Fibroblast of mammary gland (primary cell): ENCODE measurements around the gene DFFA.
A peak's percentile ranks its signal among the peaks of the same experiment; 100 is the strongest.

Experiments used
- DNase-seq: peaks from one replicate; pipeline ENCODE4 v3.0.0-alpha.2; 2010; ENCODE audit warnings: low read depth
- H3K4me3 ChIP-seq: 2 replicates; pipeline ENCODE4 v1.5.1; 2011; ENCODE audit warnings: low read depth, mild to moderate bottlenecking, low read length, moderate library complexity; ENCODE audit not compliant: control insufficient read depth
- TF ChIP-seq, protein P1 (sequence below): conservative IDR thresholded peaks from 2 replicates; pipeline ENCODE4 v1.5.1; 2011; ENCODE audit warnings: low read depth, low read length, inconsistent platforms; ENCODE audit not compliant: control insufficient read depth, insufficient read depth

The DFFA gene

DNA sequence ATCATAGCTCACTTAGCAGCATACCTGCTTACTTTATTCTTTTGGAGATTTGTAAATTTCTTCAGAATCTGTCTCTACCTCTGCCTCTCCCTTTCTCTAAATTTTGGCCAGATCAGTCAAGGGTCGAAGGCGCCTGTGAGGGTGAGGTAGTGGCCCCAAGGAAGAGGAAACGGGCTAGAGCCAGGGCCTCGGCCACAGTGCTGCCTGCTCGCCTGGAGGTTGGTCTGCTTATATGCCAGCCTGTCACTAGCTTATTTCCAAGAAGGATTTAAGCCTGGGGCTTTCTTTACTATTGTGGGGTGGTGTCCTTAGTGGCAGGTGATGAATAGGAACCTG lies 22.1 kb upstream of the DFFA start:
- TF ChIP-seq, protein P1, sequence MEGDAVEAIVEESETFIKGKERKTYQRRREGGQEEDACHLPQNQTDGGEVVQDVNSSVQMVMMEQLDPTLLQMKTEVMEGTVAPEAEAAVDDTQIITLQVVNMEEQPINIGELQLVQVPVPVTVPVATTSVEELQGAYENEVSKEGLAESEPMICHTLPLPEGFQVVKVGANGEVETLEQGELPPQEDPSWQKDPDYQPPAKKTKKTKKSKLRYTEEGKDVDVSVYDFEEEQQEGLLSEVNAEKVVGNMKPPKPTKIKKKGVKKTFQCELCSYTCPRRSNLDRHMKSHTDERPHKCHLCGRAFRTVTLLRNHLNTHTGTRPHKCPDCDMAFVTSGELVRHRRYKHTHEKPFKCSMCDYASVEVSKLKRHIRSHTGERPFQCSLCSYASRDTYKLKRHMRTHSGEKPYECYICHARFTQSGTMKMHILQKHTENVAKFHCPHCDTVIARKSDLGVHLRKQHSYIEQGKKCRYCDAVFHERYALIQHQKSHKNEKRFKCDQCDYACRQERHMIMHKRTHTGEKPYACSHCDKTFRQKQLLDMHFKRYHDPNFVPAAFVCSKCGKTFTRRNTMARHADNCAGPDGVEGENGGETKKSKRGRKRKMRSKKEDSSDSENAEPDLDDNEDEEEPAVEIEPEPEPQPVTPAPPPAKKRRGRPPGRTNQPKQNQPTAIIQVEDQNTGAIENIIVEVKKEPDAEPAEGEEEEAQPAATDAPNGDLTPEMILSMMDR, result no peak
- H3K4me3 ChIP-seq, result no peak overlapping the region
- no peak for DNase-seq

DNA sequence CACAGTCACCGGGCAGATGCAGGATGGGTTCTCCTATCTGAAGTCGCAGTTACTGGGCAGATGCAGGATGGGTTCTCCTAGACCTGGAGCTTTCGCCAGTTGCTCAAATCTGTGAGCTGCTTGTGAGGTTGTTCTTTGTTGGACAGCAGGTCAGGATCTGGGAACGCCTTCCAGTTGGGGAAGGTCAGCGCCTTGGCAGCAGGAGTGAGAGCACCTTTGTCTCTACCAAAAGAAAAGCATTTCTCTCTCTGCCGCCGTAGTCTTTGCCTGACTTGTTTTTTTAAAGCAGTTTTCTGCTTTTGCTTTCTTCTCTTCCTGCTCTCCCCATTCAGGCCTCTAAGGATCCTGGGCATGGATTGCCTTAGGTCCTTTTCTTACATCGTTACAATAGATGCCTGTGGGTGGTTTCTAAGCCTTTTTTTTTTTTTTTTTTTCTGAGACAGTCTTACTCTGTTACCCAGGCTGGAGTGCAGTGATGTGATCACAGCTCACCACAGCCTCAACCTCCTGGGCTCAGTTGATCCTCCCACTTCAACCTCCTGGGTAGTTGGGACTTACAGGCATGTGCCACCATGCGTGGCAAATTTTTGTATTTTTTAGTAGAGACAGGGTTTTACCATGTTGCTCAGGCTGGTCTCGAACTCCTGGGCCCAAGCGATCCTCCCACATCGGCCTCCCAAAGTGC lies 18.1 kb upstream of the DFFA start:
- TF ChIP-seq, protein P1, result no peak
- no peak for DNase-seq
- H3K4me3 ChIP-seq, result no peak overlapping the region

DNA sequence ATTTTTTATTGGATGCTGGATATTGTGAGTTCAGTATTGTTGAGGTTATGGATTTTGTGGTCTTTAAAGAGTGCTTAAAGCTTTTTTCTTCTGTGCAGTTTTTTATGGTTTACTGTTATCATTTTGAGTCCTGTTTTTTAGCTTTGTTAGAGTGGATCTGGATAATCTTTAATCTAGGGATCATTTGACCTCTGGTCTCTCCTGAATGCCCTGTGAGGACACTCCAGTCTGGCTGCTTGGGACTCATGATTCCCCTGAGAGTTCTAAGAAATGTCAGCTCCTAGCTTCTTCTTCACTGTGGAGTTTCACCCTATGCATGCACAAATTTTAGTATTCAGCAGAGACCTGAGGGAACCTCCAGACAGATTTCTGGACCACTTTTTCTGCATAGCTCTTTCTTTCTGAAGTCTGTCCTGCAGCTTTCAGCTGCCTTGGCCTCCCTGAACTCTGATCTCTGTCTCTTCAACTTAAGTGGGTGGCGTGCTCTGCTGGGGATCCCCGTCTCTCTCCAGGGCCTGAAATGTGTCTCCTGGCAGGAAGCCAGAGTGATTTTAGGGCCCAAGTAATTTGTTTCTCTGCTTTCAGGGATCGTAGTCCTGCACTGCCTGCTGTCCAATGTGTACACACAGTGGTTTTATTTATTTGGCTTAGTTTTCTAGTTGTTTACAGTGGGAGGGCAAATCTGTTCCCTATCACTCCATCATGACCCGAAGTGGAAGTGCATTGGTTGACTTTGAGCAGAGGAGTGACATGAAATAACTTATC lies 17.1 kb upstream of the DFFA start:
- TF ChIP-seq, protein P1, result no peak
- H3K4me3 ChIP-seq, result no peak overlapping the region
- DNase-seq, result no peak

DNA sequence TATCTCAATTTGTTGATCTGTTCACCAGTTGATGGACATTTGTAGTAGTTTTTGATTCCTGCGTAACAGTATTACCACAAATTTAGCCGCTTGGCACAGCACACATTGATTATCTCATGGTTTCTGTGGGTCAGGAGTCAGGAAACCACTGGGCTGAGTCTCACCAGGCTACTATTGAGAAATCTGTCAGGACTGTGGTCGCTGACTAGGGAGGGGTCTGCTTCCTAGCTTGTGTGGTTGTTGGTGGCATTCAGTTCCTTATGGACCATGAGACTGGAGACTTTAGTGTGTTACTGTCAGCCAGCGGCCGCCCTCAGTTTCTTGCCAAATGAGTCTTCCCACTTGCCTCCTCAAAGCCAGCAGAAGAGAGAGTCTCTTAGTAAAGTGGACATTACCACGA lies 12.2 kb upstream of the DFFA start:
- DNase-seq, result peak; percentile 51
- TF ChIP-seq, protein P1, result no peak
- H3K4me3 ChIP-seq, result no peak overlapping the region

DNA sequence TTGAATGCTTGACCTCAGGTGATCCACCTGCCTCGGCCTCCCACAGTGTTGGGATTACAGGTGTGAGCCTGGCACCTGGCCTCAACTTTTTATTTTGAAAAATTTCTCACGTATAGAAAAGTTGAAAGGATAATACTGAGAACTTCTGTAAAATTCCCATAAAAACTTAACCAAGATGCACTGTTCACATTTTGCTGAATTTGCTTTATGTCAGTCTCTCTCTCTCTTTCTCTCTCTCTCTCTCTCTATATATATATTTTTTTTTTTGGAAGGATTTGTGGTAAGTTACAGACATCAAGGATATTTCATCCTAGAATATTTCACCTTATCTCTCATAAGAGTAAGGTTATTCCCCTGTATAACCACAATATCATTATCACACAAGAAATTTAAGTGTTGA lies 8.3 kb upstream of the DFFA start:
- no peak for DNase-seq
- no peak overlapping the region for H3K4me3 ChIP-seq
- TF ChIP-seq, protein P1, result no peak

DNA sequence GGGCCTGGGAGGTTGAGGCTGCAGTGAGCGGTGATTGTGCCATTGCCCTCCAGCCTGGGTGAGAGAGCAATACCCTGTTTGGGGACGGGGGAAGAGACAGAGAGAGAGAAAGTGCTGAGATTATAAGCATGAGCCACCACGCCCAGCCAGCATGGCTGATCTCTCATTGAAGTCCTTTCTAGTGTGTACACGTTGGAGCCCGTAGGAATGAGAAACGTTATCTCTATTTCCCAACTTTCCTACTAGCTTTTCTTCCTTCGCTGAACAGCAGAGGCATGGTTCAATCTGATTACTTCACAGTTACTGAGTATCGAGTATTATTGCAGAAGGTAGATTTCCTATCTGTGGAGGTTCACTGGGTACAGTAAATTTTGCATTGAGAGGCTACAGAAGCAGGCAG lies 7.0 kb upstream of the DFFA start:
- TF ChIP-seq, protein P1, result no peak
- H3K4me3 ChIP-seq, result no peak overlapping the region
- no peak for DNase-seq

DNA sequence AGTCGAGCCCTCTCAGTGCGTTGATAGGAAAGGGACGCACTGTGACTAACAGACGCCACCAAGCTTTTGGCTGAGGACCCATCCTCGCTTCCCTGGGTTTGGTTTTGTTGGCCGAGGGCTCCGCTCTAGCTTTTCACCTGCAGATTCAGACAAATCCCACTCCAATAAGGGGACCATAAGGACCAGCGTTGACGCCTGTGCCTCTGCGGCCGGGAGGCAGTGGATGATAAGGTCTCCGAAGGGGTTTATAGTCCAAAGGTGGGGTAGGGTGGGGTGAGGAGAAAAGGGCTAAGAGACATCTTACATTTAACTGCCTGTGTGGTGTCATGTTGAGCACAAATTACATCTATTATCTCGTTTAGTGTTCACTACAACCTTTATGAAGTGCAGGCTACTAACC lies 3.2 kb upstream of the DFFA start:
- TF ChIP-seq, protein P1, result no peak
- peak overlapping the region; percentile 72 for H3K4me3 ChIP-seq
- DNase-seq, result no peak
